DMS153 (cell line): ENCODE measurements around the gene EBP.

Source experiments
- DNase-seq: peaks from one replicate; lab custom pipeline; 2025; lab: John Stamatoyannopoulos, UW

EBP gene

GRCh38 chrX:48521353-48522243, at the start of gene EBP:
EBP (plus strand) TSS chrX:48521808; CDS start chrX:48523772, 1,964 bp downstream.
- peak; percentile 86 for DNase-seq

- no peak for DNase-seq
Observed at GRCh38 chrX:48472225-48472624, 49.4 kb upstream of the EBP start.

- DNase-seq, result no peak
Observed at GRCh38 chrX:48472851-48473703, 48.5 kb upstream of the EBP start.

GRCh38 chrX:48473704-48473990, 48.0 kb upstream of the EBP start:
- DNase-seq, result no peak

GRCh38 chrX:48474127-48474526, 47.5 kb upstream of the EBP start:
- no peak for DNase-seq

GRCh38 chrX:48474581-48474980, 47.0 kb upstream of the EBP start:
- DNase-seq, result no peak

GRCh38 chrX:48475296-48475695, 46.3 kb upstream of the EBP start:
- no peak for DNase-seq

- peak; percentile 62 for DNase-seq
Observed at GRCh38 chrX:48475774-48476577, 45.6 kb upstream of the EBP start, which contains the start of gene FTSJ1. FTSJ1 (plus strand) TSS chrX:48476199; CDS start chrX:48478048, 1,849 bp downstream.

- no peak for DNase-seq
Observed at GRCh38 chrX:48476919-48477318, 44.7 kb upstream of the EBP start.

GRCh38 chrX:48477960-48478755, 43.5 kb upstream of the EBP start:
- no peak for DNase-seq

- no peak for DNase-seq
Observed at GRCh38 chrX:48478806-48479205, 42.8 kb upstream of the EBP start.

- DNase-seq, result no peak
Observed at GRCh38 chrX:48480142-48480541, 41.5 kb upstream of the EBP start.

GRCh38 chrX:48480583-48480982, 41.0 kb upstream of the EBP start:
- no peak for DNase-seq

GRCh38 chrX:48482526-48482925, 39.1 kb upstream of the EBP start:
- DNase-seq, result no peak

- DNase-seq, result no peak
Observed at GRCh38 chrX:48487362-48487798, 34.2 kb upstream of the EBP start.

GRCh38 chrX:48488034-48488433, 33.6 kb upstream of the EBP start:
- no peak for DNase-seq

- no peak for DNase-seq
Observed at GRCh38 chrX:48489296-48489695, 32.3 kb upstream of the EBP start.

GRCh38 chrX:48489892-48490291, 31.7 kb upstream of the EBP start:
- no peak for DNase-seq

- DNase-seq, result no peak
Observed at GRCh38 chrX:48490661-48491060, 30.9 kb upstream of the EBP start.

GRCh38 chrX:48491809-48492208, 29.8 kb upstream of the EBP start:
- no peak for DNase-seq

- no peak for DNase-seq
Observed at GRCh38 chrX:48492293-48492910, 29.2 kb upstream of the EBP start.
